Suprapubic skin (tissue), 3 donors: ENCODE measurements around the gene GIMAP8.

Experiments
- CTCF ChIP-seq, 2 donors: fragments of 200-600 bp in 1 of 2; fragments of 450-650 bp in 1 of 2; sonication (generic) in 1 of 2; IDR thresholded peaks; one replicate each; pipeline ENCODE4 v1.5.1; 2016 to 2019; ENCODE audit warnings: antibody characterized with exemption in 2 of 2, mild to moderate bottlenecking in 1 of 2, moderate library complexity in 1 of 2
- EP300 ChIP-seq: sonication (generic); formaldehyde crosslinking; IDR thresholded peaks from one replicate; pipeline ENCODE4 v1.6.1; 2017; ENCODE audit warnings: antibody characterized with exemption

- TF ChIP-seq EP300: no peak
- no peak for TF ChIP-seq CTCF (IDR thresholded peaks at IDR 0.05)
Measured at GRCh38 chr7:150503581-150503980, 53.2 kb downstream of the GIMAP8 start.
